Activated gamma-delta T cell treated with anti-CD3 and anti-CD28 coated beads, Interleukin-2, amount 50 U/mL, for 16 hours (primary cell): ENCODE data around the gene CD300H.

Experiments used
- DNase-seq: peaks from one replicate; pipeline ENCODE4 v3.0.0-alpha.2; 2020; ENCODE audit warnings: low read depth

Gene CD300H

DNA sequence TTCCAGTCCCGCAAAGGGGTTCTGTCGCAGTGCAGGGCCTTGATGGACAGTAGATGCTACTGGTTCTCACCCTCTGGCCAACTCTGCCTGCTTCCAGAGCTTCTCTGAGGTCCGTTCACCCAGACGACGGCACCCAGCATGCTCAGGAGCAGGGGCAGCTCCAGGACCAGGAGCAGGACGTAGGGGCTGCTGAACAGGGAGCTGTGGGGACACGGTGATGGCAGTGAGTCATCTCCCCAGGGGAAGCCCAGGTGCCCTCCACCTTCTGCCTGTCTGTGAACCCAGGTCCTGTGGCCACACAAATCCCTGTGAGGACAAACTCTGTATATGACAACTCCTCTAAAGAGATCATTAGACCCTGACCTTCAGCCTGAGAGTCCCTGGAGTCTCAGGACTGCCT lies 18.0 kb downstream of the CD300H start:
- DNase-seq, result no peak

DNA sequence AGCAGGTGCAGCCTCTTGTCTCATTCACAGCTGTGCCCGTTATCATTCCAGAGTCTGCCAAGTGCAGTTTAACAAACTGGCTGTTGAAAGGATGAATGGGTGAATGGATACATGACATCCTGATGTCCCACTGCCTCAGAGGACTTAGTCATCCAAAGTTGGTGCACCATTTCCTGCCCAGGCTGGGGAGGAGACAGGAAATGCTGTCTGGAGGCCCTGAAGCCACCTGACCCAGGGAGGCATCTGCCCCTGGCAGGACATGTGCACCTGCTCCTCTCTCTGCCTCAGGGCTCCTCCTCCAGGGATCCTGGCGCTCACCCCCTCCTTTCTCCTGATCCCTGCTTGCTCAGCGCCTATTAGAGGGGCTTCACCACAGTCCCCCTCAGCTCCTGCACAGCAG lies 19.6 kb downstream of the CD300H start:
- no peak for DNase-seq

DNA sequence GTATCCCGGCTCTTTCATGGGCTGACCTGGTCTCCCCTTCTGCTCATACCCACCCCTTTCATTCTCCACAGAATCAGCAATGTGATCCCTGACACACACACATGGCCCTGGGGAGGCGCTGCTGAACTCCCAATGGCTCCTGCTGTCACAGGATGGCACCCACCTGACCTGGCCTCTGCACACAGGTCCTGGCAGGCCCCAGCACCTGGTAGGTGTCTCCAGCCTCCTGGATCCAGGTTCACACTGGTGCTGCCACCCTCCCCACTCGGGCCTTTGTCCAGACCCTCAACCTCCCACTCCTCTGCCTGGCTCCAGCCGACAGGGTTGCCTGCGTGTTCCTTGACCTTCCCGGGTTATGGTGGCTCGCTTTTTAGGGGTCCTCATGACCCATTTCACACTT lies 20.0 kb downstream of the CD300H start:
- DNase-seq, result no peak

DNA sequence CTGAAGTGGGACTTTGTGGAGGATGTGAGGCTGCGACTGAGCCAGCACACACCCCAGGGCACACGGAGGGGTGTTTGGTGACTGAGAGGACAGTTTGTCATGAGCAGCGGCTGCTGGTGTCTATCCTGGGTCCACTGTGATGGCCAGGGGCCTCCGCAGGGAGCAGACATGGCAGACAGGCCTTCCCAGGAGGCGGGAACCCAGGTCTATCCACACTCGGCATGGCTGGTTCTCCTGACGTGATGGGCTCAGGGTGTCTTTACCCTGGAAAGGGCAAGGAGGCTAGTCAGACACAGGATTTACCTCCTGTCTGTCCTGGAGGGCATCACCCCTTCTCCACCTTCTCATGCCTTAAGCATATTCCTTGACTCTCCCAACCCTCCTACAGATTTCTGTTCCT lies 20.7 kb downstream of the CD300H start:
- DNase-seq, result no peak

DNA sequence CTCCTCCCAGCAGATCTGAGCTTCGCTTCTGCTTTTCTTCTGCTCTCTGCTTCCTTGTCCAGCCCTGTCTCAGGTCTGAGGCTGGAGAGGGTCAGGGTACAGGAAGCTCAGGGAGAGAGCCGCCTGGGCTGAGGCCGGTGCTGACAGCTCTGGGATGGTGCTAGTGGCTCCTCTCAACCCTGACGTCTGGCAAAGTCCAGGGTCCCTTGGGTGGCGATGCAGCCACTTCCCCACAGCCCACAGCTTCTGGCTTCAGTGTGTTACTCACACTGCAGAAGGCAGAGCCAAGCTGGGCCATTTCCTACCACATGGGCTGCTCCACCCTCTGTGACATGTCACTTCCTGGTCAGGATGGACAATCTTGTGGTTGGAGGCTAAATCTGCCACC lies 21.5 kb downstream of the CD300H start, which contains the start of gene CD300C:
Gene CD300C (minus strand): TSS at position 273 of the 388 bp plus-strand sequence. CDS start 333 bp downstream, outside the sequence.
- no peak for DNase-seq

DNA sequence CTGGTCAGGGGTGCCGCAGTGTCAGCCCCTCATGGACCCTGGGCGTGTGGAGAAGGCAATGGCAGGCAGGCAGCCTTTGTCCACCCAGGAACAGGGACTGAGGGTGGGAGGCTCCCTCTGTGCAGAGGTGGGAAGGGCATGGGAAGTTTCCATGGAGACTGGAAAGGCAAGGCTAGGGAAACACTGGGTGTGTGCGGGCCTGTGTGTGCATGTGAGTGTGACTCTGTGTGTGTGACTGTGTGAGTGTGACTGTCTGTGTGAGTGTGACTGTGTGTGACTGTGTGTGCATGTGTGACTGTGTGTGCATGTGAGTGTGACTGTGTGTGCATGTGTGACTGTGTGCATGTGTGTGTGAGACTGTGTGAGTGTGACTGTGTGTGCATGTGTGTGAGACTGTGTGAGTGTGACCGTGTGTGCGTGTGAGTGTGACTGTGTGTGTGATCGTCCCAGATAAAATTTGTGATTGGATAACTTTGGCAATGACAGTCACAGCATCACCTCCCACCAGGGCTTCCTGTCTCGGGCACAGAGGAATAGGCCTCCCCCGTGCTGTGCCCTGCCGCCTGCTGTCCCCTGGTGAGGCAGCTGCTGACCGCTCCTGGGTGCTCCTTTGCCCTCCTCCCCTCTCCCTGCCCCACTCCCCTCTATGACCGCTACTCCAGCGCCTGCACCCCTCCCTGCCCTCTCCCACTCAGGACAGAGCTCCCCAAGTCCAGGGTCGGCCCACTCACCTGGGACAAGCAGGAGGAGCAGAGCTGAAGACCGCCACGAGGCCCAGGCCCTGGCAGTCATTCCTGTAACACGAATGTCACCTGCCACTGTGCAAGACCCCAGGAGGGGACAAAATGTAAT lies 22.1 kb downstream of the CD300H start:
- DNase-seq, result no peak

DNA sequence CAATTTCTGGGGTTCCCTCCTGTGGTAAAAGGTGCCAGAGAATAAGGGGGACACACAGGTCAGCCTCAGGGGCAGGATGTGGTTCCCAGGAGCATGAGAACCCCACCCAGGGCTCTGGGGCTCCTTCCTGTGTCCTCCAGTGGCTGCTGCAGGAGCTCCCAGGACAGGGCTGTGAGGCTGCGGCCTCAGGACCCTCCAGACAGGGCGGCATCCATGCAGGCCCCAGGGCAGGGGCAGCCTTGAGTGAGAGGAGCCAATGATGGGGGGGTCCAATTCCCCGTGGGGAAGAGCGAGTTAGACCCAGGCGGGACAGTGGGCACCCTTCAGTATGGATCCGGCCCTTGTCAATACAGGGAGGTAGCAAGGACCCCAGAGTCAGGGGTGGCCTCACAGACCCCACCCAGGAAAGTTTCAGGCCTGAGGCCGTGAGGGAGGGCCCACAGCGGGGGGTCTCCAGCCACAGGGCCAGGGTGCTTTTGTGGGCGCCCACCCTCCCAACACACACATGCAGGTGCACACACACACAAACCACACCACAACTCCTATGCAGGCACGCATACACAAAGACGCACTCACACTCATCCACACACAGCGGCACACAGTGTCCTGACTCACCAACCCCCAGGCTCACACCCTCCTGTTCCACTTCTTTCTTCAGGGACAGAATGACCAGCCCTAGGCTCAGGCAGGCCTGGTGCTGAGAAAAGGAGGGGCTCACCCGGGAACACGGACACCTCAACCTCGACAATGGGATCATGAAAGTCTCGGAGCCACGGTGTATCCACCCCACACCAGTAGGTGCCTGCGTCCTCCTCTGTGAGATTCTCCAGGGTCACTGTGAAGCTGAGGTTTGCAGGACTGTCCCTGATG lies 23.2 kb downstream of the CD300H start:
- no peak for DNase-seq

DNA sequence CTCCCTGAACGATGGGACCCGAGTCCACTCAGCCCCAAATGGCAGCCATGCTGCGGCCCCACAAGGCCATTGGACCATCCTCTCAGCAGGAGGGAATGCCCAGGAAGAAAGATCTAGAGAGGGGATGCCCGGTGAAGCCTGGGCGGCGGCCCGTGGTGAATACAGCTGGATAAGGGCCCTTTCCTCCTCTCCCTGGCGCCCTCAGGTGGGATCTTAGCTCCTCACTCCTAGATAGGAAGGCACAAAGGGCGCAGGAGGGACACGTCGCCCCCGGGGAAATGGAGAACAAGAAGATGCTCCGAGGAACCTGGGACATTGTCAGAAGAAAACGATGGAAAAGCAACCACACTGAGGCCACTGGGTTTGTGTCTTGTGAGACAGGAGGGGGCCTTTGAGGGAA lies 23.9 kb downstream of the CD300H start:
- no peak for DNase-seq

DNA sequence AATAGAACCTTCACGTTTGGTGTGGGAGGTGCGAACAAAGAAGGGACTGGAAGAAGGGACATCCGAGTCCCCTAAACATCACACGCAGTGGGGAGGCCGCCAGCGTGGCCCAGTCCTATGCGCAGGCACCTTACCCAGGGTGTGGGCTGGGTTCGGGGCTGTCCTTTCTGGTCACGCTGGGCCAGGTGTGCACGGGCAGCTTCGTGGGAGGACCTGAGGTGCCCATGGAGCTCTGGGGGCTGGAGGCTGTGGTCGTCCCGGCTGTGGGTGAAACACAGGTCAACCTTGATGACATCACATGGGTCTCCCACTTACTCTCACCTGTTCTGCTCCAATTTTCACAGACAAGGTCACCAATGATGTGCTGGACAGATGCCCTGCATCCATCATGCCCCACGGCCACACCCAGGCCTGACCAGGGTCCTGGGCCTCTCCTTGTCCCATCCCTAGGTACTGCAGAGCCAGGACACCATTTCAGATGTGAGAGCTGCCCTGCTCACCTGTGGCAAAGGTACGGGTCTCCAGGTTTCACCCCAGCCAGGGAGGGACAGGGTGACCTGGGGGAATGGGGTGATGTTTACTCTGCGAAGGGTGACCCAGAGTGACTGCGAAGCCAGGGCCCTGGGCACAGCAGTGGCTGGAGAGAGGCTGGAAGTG lies 24.5 kb downstream of the CD300H start:
- no peak for DNase-seq

DNA sequence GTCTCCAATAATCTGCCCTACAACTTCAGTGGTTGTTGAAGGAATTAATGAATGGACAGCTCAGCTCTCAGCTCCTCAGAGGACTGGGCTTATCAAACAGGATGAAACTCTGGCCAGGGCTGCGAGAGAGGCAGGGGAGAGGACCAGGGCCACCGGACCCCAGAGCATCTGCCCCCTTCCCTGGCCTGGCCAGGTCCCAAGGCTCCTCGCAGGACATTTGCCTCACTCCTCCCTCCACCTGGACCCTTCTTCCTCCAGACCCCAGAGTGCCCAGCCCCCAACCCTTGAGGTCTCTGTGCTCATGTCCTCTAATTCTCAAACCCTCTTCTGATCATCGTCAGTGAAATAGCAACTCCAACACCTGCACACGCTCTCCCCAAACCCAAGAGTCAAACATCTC lies 25.1 kb downstream of the CD300H start:
- no peak for DNase-seq

DNA sequence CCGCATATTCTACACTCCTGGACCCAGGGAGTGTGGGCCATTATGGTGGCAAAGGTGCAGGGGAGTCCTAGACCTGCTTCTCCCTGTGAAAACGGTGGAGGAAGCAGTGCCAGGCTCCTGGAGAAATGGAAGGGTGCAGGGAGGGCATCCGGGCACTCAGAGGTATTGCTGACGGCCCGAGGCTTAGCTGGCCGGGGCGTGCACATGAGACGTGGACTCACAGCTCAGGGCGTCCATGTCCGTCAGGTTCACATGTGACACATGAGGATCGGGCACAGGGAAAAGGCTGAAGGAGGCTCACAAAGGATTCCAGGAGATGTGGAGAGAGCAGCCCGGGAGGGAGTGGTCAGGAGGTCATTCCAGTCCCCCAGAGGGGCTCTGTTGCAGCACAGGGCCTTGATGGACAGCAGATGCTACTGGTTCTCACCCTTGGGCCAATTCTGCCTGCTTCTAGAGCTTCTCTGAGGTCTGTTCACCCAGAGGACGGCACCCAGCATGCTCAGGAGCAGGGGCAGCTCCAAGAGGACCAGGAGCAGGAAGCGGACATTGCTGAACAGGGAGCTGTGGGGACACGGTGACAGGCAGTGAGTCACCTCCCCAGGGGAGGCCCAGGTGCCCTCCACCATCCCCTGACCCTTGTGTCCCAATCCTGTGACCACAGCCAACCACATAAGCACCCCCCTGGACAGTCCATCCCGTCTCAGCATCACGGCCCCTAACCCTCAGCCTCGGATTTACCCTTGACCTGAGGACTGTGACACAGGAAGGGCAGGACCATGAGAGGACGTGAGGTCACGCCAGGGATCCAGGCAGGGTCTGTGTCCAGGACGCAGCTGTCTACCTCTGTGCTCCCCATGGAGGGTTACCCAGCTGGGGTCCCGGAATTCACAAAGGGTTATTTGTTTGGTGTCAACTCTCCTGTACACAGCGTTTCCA lies 25.9 kb downstream of the CD300H start:
- DNase-seq, result no peak

DNA sequence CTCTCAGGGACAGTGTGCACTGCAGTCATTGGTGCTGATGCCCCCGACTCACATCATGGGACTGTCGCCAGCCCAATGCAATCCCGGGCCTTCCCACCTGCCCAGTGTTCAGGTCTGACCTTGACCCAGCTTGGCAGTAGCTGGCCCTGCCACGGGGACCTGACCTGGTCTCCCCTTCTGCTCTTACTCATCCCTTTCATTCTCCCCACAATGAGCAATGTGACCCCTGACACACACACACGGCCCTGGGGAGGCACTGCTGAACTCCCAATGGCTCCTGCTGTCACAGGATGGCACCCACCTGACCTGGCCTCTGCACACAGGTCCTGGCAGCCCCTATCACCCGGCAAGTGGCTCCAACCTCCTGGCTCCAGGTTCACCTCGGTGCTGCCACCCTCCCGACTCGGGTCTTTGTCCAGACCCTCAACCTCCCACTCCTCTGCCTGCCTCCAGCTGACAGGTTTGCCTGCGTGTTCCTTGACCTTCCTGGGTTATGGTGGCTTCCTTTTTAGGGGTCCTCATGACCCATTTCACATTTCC lies 28.0 kb downstream of the CD300H start:
- no peak for DNase-seq

DNA sequence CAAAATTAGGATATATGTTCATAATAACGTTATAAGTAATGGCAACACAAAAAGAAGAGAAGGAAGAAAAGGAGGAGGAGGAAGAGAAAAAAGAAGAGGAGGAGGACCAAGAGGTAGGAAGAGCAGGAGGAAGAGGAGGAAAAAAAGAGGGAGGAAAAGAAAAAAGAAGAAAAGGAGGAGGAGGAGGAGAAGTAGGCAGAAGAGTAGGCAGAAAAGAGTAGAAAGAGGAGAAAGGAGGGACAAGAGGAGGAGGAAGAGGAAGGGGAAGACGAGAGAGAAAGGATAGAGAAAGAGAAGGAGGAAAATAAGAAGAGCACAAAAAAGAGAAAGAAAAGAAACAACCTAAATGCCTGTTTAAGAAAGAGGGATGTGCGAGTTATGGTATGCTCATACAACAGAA lies 30.4 kb downstream of the CD300H start:
- DNase-seq, result no peak

DNA sequence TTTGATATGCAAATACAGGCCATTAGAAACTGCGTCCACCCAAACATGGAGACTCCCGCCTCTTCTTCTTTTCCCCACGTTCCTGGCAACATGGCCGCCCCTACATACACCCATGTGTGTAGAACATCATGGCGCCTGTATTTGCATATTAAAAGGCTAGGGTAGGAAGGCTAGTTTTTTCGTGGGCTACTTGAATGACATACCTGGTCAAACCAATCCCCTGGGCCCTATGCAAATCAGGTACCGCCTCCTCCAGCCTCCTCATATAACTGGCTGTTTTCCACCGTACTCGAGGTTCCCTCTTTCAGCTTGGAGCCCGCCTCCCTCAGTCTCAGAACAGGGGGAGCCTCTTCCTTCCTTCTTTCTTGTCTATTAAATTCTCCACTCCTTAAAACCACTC lies 35.2 kb downstream of the CD300H start:
- no peak for DNase-seq

DNA sequence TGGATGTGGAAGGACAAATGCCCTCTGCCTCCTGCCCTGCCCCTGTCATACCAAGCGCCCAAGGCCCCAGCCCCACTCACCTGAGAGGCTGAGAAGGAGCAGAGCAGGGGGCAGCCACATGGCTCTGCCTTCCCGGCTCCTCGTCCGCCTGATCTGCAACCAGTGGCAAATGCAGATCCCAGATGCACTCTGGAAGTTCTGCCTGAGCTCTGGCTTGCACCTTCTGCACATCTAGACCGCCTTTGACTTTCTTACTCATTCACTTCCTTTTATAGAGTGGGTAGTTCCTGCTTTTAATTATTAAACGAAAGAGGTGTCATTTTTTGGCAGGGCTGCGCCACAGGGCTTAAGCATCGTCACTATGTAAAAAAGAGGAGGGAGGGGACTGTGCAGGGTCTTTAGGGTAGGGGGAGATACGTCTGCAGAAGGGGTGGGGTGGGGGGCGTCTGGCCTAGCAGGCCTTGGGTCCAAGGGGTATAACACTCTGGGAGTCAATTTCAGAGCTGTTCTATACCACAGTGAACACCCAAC lies 36.0 kb downstream of the CD300H start, which contains the start of gene CD300LB:
Gene CD300LB (minus strand): TSS at position 245 of the 531 bp plus-strand sequence. CDS start 125 bp downstream, at position 120.
- DNase-seq, result no peak

DNA sequence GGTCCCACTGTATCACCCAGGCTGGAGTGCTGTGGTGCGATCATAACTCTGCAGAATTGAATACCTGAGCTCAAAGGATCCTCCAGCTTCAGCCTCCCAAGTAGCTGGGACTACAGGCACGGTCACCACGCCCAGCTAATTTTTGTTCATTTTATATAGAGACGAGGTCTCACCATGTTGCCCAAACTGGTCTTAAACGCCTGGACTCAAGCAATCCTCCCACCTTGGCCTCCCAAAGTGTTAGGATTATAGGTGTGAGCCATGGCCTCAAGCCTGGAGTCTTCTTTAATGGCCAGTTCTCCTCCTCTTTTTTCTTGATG lies 36.5 kb downstream of the CD300H start:
- no peak for DNase-seq

DNA sequence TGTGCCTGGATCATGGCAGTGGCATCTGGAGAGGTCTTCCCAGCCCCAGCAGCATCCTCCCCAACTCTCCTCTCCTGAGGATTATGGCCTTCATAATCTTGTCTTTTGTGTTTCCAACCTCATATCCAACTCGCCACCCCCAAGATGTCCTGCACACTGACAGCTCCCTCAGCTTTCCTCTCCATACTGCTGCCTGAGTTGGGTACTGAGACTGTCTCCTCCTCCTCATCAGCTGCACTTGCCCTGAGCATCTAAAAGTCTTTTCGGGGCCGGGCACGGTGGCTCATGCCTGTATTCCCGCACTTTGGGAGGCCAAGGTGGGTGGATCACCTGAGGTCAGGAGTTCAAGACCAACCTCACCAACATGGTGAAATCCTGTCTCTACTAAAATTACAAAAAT lies 38.1 kb downstream of the CD300H start:
- no peak for DNase-seq

DNA sequence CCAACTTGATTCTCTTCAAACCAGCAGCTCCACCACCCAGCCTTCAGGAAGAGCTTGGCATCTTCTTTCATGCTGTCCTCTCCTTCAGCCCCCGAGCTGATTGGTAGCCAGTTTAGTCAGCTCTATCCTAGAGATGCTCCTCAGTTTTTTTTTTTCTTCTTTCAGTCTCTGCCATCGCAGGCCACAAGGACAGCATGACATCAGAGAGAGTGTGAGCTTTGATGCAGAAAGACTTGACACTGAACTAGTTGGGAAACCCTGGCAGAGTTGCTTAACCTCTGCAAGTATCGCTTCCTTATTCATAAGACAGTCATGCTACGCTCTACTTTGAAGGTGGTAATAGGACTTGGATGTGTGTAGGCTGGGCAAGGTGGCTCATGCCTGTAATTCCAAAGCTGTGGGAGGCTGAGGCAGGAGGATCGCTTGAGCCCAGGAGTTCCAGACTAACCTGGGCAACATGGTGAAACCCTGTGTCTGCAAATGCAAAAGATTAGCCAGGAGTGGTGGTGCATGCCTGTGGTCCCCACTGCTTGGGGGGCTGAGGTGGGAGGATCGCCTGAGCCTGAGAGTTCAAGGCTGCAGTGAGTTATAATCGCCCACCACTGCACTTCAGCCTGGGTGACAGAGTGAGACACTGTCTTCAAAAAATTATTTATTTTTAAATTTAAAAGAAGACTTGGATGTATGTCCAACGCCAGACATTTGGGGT lies 38.7 kb downstream of the CD300H start:
- no peak for DNase-seq

DNA sequence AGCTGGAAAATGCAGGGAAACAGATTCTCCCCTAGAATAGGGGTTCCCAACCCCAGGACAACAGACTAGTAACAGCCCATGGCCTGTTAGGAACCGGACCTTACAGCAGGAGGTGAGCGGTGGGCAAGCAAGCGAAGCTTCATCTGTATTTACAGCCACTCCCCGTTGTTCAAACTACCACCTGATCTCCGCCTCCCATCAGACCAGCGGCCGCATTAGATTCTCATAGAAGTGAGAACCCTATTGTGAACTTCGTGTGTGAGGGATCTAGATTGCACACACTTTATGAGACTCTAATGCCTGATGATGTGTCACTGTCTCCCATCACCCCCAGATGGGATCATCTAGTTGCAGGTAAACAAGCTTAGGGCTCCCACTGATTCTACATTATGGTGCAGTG lies 39.6 kb downstream of the CD300H start:
- no peak for DNase-seq

DNA sequence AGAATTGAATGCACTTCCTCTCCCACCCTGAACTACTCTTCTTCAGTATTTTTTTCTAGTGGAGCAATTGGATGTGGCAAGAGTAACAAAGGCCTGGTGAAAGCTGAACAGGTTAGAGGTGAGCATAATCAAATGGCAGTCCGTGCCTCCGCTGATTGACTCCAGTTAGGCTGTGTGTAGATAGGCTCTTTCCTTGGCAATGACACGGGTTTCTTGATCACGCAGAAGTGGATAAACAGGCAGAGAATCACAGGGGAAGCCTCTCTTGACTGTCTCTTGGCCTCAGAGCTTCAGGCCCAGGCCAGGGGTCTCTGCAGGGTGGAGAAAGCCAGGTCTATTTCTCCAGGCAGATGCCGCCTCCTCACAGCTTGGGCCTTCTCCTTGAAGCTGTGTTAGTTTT lies 40.2 kb downstream of the CD300H start:
- DNase-seq, result no peak
